ENCODE data around the gene PLEKHD1. TPM values are rescaled to one million over a fixed set of nuclear protein-coding genes. Genes with fewer than 3 reads are reported as not detected.
"Not testable (repeated sequence)": the region's sequence is repeated elsewhere in the genome, so short reads cannot be mapped to it uniquely, and the experiment has no call there.

The PLEKHD1 gene
- total RNA-seq, 1 experiment from 2014 or later, result 1.0 TPM

DNA sequence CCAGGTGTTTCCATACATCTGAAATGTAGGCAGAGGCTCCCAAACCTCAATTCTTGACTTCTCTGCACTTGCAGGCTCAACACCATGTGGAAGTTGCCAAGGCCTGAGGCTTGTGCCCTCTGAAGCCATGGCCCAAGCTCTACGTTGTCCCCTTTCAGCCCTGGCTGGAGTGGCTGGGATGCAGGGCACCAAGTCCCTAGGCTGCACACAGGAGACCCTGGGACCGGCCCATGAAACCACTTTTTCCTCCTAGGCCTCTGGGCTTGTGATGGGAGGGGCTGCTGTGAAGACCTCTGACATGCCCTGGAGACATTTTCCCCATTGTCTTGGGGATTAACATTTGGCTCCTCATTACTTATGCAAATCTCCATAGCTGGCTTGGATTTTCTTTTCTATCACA is 6.5 kb upstream of the PLEKHD1 start:
- H3K4me1 Mint-ChIP-seq; DNase-seq (ENCODE audit: low spot score); H3K4me3 Mint-ChIP-seq; POLR2A ChIA-PET; H3K27ac Mint-ChIP-seq; H3K36me3 Mint-ChIP-seq; ATAC-seq: not testable (repeated sequence)
- CTCF ChIA-PET, result interaction anchor here (1.4 kb wide), 1 partner anchor 18 kb away, joined by 6 read pairs; no protein-coding TSS in a partner anchor
- Mint-ChIP-seq H3K27me3 (ENCODE audit: low read depth) (peaks cover 22% of the 10 kb centered on the region), H3K9me3 (peaks cover 16% of the 10 kb centered on the region)

DNA sequence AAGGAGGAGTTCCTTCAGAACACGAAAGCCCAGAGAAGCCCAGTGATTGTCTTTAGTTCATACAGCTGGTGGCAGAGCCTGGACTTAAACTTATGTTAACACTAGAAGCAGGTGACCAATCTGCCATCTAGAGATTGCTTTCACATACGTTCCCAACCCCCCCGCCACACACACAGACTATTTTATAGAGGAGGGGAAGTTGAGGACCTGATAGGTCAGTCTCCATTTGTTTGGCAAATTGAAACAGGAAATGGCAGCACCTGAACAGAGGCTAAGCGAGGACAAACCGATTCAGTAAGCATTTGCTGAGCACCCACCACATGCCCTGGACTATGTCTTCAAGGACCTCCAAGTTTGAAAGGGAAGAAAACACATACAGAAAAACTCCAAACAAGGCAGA is 4.8 kb upstream of the PLEKHD1 start:
- Mint-ChIP-seq H3K27me3 (ENCODE audit: low read depth) (peaks cover 34% of the 10 kb centered on the region), H3K27ac (no peak overlapping the region), H3K9me3 (peaks cover 16% of the 10 kb centered on the region), H3K4me3 (no peak overlapping the region), H3K36me3 (no peaks in the 10 kb centered on the region), H3K4me1 (peaks cover 6% of the 10 kb centered on the region)
- TF ChIP-seq, protein P1, sequence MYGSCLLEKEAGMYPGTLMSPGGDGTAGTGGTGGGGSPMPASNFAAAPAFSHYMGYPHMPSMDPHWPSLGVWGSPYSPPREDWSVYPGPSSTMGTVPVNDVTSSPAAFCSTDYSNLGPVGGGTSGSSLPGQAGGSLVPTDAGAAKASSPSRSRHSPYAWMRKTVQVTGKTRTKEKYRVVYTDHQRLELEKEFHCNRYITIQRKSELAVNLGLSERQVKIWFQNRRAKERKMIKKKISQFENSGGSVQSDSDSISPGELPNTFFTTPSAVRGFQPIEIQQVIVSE (CRISPR knock-in tag; IDR thresholded peaks at IDR 0.05; ENCODE audit: borderline replicate concordance), result no peak
- TF ChIP-seq, protein P2, sequence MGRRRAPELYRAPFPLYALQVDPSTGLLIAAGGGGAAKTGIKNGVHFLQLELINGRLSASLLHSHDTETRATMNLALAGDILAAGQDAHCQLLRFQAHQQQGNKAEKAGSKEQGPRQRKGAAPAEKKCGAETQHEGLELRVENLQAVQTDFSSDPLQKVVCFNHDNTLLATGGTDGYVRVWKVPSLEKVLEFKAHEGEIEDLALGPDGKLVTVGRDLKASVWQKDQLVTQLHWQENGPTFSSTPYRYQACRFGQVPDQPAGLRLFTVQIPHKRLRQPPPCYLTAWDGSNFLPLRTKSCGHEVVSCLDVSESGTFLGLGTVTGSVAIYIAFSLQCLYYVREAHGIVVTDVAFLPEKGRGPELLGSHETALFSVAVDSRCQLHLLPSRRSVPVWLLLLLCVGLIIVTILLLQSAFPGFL (CRISPR knock-in tag; IDR thresholded peaks at IDR 0.05; ENCODE audit: borderline replicate concordance), result no peak
- TF ChIP-seq, protein P3, sequence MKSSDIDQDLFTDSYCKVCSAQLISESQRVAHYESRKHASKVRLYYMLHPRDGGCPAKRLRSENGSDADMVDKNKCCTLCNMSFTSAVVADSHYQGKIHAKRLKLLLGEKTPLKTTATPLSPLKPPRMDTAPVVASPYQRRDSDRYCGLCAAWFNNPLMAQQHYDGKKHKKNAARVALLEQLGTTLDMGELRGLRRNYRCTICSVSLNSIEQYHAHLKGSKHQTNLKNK (CRISPR knock-in tag; IDR thresholded peaks at IDR 0.05), result no peak
- TF ChIP-seq, protein P4, sequence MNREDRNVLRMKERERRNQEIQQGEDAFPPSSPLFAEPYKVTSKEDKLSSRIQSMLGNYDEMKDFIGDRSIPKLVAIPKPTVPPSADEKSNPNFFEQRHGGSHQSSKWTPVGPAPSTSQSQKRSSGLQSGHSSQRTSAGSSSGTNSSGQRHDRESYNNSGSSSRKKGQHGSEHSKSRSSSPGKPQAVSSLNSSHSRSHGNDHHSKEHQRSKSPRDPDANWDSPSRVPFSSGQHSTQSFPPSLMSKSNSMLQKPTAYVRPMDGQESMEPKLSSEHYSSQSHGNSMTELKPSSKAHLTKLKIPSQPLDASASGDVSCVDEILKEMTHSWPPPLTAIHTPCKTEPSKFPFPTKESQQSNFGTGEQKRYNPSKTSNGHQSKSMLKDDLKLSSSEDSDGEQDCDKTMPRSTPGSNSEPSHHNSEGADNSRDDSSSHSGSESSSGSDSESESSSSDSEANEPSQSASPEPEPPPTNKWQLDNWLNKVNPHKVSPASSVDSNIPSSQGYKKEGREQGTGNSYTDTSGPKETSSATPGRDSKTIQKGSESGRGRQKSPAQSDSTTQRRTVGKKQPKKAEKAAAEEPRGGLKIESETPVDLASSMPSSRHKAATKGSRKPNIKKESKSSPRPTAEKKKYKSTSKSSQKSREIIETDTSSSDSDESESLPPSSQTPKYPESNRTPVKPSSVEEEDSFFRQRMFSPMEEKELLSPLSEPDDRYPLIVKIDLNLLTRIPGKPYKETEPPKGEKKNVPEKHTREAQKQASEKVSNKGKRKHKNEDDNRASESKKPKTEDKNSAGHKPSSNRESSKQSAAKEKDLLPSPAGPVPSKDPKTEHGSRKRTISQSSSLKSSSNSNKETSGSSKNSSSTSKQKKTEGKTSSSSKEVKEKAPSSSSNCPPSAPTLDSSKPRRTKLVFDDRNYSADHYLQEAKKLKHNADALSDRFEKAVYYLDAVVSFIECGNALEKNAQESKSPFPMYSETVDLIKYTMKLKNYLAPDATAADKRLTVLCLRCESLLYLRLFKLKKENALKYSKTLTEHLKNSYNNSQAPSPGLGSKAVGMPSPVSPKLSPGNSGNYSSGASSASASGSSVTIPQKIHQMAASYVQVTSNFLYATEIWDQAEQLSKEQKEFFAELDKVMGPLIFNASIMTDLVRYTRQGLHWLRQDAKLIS (CRISPR knock-in tag; IDR thresholded peaks at IDR 0.05; ENCODE audit: borderline replicate concordance), result no peak
- no peak for TF ChIP-seq GABPB1 (CRISPR knock-in tag; IDR thresholded peaks at IDR 0.05)
- TF ChIP-seq FOXK1 (CRISPR knock-in tag; IDR thresholded peaks at IDR 0.05), result no peak
- no peak for TF ChIP-seq SP1 (CRISPR knock-in tag; conservative IDR thresholded peaks at IDR 0.05)
- no peak for TF ChIP-seq ESRRA (CRISPR knock-in tag; IDR thresholded peaks at IDR 0.05; ENCODE audit: borderline replicate concordance)
- TF ChIP-seq ELF4 (CRISPR knock-in tag; IDR thresholded peaks at IDR 0.05; ENCODE audit: low read depth), result no peak
- no peak for TF ChIP-seq FOXJ3 (CRISPR knock-in tag; IDR thresholded peaks at IDR 0.05; ENCODE audit: borderline replicate concordance)
- TF ChIP-seq ZNF396 (CRISPR knock-in tag; IDR thresholded peaks at IDR 0.05; ENCODE audit: borderline replicate concordance), result no peak
- TF ChIP-seq, protein P5, sequence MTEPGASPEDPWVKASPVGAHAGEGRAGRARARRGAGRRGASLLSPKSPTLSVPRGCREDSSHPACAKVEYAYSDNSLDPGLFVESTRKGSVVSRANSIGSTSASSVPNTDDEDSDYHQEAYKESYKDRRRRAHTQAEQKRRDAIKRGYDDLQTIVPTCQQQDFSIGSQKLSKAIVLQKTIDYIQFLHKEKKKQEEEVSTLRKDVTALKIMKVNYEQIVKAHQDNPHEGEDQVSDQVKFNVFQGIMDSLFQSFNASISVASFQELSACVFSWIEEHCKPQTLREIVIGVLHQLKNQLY (CRISPR knock-in tag; IDR thresholded peaks at IDR 0.05), result no peak
- no peak for TF ChIP-seq NR1H2 (CRISPR knock-in tag; IDR thresholded peaks at IDR 0.05)
- no peak for TF ChIP-seq HMGA2 (CRISPR knock-in tag; IDR thresholded peaks at IDR 0.05)
- TF ChIP-seq, protein P6, sequence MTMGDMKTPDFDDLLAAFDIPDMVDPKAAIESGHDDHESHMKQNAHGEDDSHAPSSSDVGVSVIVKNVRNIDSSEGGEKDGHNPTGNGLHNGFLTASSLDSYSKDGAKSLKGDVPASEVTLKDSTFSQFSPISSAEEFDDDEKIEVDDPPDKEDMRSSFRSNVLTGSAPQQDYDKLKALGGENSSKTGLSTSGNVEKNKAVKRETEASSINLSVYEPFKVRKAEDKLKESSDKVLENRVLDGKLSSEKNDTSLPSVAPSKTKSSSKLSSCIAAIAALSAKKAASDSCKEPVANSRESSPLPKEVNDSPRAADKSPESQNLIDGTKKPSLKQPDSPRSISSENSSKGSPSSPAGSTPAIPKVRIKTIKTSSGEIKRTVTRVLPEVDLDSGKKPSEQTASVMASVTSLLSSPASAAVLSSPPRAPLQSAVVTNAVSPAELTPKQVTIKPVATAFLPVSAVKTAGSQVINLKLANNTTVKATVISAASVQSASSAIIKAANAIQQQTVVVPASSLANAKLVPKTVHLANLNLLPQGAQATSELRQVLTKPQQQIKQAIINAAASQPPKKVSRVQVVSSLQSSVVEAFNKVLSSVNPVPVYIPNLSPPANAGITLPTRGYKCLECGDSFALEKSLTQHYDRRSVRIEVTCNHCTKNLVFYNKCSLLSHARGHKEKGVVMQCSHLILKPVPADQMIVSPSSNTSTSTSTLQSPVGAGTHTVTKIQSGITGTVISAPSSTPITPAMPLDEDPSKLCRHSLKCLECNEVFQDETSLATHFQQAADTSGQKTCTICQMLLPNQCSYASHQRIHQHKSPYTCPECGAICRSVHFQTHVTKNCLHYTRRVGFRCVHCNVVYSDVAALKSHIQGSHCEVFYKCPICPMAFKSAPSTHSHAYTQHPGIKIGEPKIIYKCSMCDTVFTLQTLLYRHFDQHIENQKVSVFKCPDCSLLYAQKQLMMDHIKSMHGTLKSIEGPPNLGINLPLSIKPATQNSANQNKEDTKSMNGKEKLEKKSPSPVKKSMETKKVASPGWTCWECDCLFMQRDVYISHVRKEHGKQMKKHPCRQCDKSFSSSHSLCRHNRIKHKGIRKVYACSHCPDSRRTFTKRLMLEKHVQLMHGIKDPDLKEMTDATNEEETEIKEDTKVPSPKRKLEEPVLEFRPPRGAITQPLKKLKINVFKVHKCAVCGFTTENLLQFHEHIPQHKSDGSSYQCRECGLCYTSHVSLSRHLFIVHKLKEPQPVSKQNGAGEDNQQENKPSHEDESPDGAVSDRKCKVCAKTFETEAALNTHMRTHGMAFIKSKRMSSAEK (CRISPR knock-in tag; IDR thresholded peaks at IDR 0.05; ENCODE audit: borderline replicate concordance), result no peak
- no peak for TF ChIP-seq GTF2I (CRISPR knock-in tag; conservative IDR thresholded peaks at IDR 0.05)
- DNase-seq (ENCODE audit: low spot score), result no peak
- ATAC-seq, result no peak
- ChIA-PET CTCF (interaction anchor here (0.5 to 2.1 kb wide), 2 partner anchors 24 to 94 kb away, joined by 4 to 5 read pairs; no protein-coding TSS in a partner anchor), POLR2A (no interaction called here)
